OCI-LY1 (cell line): ENCODE results near the gene FARP1.

Experiments
- H2AFZ ChIP-seq: fragments of 200-600 bp; sonication (generic), shearing (Covaris generic); 2 replicates; pipeline ENCODE4 v1.6.0; 2014; ENCODE audit warnings: antibody characterized with exemption, mild to moderate bottlenecking, low read length
- H3F3A ChIP-seq: fragments of 200-600 bp; sonication (generic), shearing (Covaris generic); 2 replicates; pipeline ENCODE4 v1.6.0; 2014; ENCODE audit warnings: mild to moderate bottlenecking, antibody characterized with exemption, low read length, moderate library complexity; ENCODE audit not compliant: insufficient read depth
- H3K27ac ChIP-seq: fragments of 200-600 bp; sonication (generic); 2 replicates; pipeline ENCODE4 v1.5.1; 2014; ENCODE audit warnings: low read length, mixed run types, mild to moderate bottlenecking, low read depth; ENCODE audit not compliant: poor library complexity, severe bottlenecking
- H3K27me3 ChIP-seq: fragments of 200-600 bp; sonication (generic); 2 replicates; pipeline ENCODE4 v1.6.0; 2014; ENCODE audit warnings: antibody characterized with exemption, mild to moderate bottlenecking, low read length, moderate library complexity; ENCODE audit not compliant: insufficient read depth
- H3K36me3 ChIP-seq: fragments of 200-600 bp; sonication (generic); 2 replicates; pipeline ENCODE4 v1.6.1; 2014; ENCODE audit warnings: mild to moderate bottlenecking, antibody characterized with exemption, low read length, moderate library complexity, mixed read lengths; ENCODE audit not compliant: insufficient read depth
- H3K4me1 ChIP-seq: fragments of 200-600 bp; sonication (generic); 2 replicates; pipeline ENCODE4 v1.5.1; 2014; ENCODE audit warnings: mild to moderate bottlenecking, low read length, moderate library complexity; ENCODE audit not compliant: insufficient read depth, severe bottlenecking
- H3K4me2 ChIP-seq: fragments of 200-600 bp; sonication (generic), shearing (Covaris generic); 2 replicates; pipeline ENCODE4 v1.6.1; 2014; ENCODE audit warnings: low read length
- H3K4me3 ChIP-seq: fragments of 200-600 bp; sonication (generic); 2 replicates; pipeline ENCODE4 v1.5.1; 2014; ENCODE audit warnings: low read length, low read depth, mild to moderate bottlenecking, mixed read lengths; ENCODE audit not compliant: poor library complexity, severe bottlenecking
- H3K79me2 ChIP-seq: fragments of 200-600 bp; shearing (Covaris generic); 2 replicates; pipeline ENCODE4 v1.6.1; 2016; ENCODE audit warnings: mixed run types, low read length, mixed read lengths; ENCODE audit not compliant: insufficient read depth
- H3K9ac ChIP-seq: fragments of 200-600 bp; sonication (generic), shearing (Covaris generic); 2 replicates; pipeline ENCODE4 v1.6.1; 2014; ENCODE audit warnings: mild to moderate bottlenecking, low read length, mixed read lengths
- H3K9me2 ChIP-seq: fragments of 200-600 bp; sonication (generic), shearing (Covaris generic); 2 replicates; pipeline ENCODE4 v1.6.1; 2014; ENCODE audit warnings: low read depth, mild to moderate bottlenecking, low read length, mixed read lengths
- H3K9me3 ChIP-seq: fragments of 200-600 bp; shearing (Covaris generic); 2 replicates; pipeline ENCODE4 v1.6.1; 2014; ENCODE audit warnings: low read length, mixed read lengths
- H4K20me1 ChIP-seq: fragments of 200-600 bp; sonication (generic), shearing (Covaris generic); 2 replicates; pipeline ENCODE4 v1.6.0; 2016; ENCODE audit warnings: mild to moderate bottlenecking, low read length; ENCODE audit not compliant: insufficient read depth
- CTCF ChIP-seq: fragments of 200-600 bp; sonication (generic), shearing (Covaris generic); IDR thresholded peaks from 2 replicates; pipeline ENCODE4 v1.5.1; 2017; ENCODE audit warnings: mild to moderate bottlenecking, antibody characterized with exemption, low read length, moderate library complexity, mixed read lengths
- EZH2 ChIP-seq: fragments of 200-600 bp; sonication (generic), shearing (Covaris generic); IDR thresholded peaks from 2 replicates; pipeline ENCODE4 v1.8.0; 2017; ENCODE audit warnings: borderline replicate concordance, mixed run types, mild to moderate bottlenecking, antibody characterized with exemption, low read length, moderate library complexity, mixed read lengths

FARP1 gene

GRCh38 chr13:98390086-98390715 is 247.3 kb downstream of the FARP1 start:
- Histone ChIP-seq H3K36me3 (no peaks in the 10 kb centered on the region), H3F3A (no peaks in the 10 kb centered on the region), H2AFZ (no peak overlapping the region), H3K9me2 (no peaks in the 10 kb centered on the region), H3K27ac (no peak overlapping the region), H3K9ac (no peak overlapping the region), H3K4me1 (no peaks in the 10 kb centered on the region), H3K4me3 (no peak overlapping the region), H3K9me3 (no peaks in the 10 kb centered on the region), H4K20me1 (no peaks in the 10 kb centered on the region), H3K79me2 (no peaks in the 10 kb centered on the region), H3K27me3 (0 out of 2 replicates have a peak, but pooled peaks cover 5% of the 10 kb centered on the region), H3K4me2 (no peak overlapping the region)
- TF ChIP-seq CTCF (no peak), EZH2 (no peak)

- TF ChIP-seq EZH2, result no peak
- TF ChIP-seq CTCF, result no peak
- no peaks in the 10 kb centered on the region for H3K4me1 ChIP-seq
- H3K4me3 ChIP-seq, result no peak overlapping the region
- H3K36me3 ChIP-seq, result no peaks in the 10 kb centered on the region
- peaks cover 5% of the 10 kb centered on the region; the same call in 1 of the 2 replicates for H3K27me3 ChIP-seq
- no peaks in the 10 kb centered on the region for H3F3A ChIP-seq
- no peaks in the 10 kb centered on the region for H4K20me1 ChIP-seq
- no peak overlapping the region for H3K27ac ChIP-seq
- H2AFZ ChIP-seq, result no peak overlapping the region
- no peaks in the 10 kb centered on the region for H3K9me2 ChIP-seq
- H3K9ac ChIP-seq, result no peak overlapping the region
- no peak overlapping the region for H3K4me2 ChIP-seq
- H3K9me3 ChIP-seq, result no peaks in the 10 kb centered on the region
- H3K79me2 ChIP-seq, result no peaks in the 10 kb centered on the region
These were observed 251.0 kb downstream of the FARP1 start for GRCh38 chr13:98393873-98394272.

- no peaks in the 10 kb centered on the region for H4K20me1 ChIP-seq
- no peaks in the 10 kb centered on the region for H3K9me3 ChIP-seq
- H3K36me3 ChIP-seq, result no peaks in the 10 kb centered on the region
- no peaks in the 10 kb centered on the region for H3K4me1 ChIP-seq
- peaks cover 5% of the 10 kb centered on the region; the same call in 1 of the 2 replicates for H3K27me3 ChIP-seq
- H3K4me2 ChIP-seq, result no peak overlapping the region
- TF ChIP-seq EZH2 (no peak), CTCF (no peak)
- H3K79me2 ChIP-seq, result no peaks in the 10 kb centered on the region
- no peak overlapping the region for H3K9ac ChIP-seq
- H2AFZ ChIP-seq, result no peak overlapping the region
- no peaks in the 10 kb centered on the region for H3K9me2 ChIP-seq
- H3K27ac ChIP-seq, result no peak overlapping the region
- H3K4me3 ChIP-seq, result no peak overlapping the region
- H3F3A ChIP-seq, result no peaks in the 10 kb centered on the region
These were observed 252.1 kb downstream of the FARP1 start for GRCh38 chr13:98394820-98395510.
